T-cell (primary cell): ENCODE measurements around the gene POT1. TPM values are rescaled to one million over a fixed set of nuclear protein-coding genes. Genes with fewer than 3 reads are reported as not detected.

Source experiments
- ATAC-seq, 4 experiments: fragments of 200-7000 bp in 3 of 4; fragments of 150-1000 bp in 1 of 4; cut with Tn5 transposase; replicated peaks in 1 of 4; 1 replicate in 3 of 4; 2 replicates in 1 of 4; pipeline ENCODE4 v1.10.0; 2021; ENCODE audit warnings: moderate library complexity in 3 of 4, mild to moderate bottlenecking in 2 of 4, moderate number of reproducible peaks in 1 of 4
- CTCF ChIA-PET, 2 donors: fragments of 300-600 bp; sonication (Branson Sonifier 250); formaldehyde crosslinking; loops; one replicate each; lab custom pipeline; 2022; ENCODE audit warnings: antibody characterized with exemption in 2 of 2; lab: Charles Lee
- POLR2A ChIA-PET, 2 donors: fragments of 300-600 bp; sonication (Branson Sonifier 250); formaldehyde crosslinking; loops; one replicate each; lab custom pipeline; 2022; ENCODE audit warnings: antibody characterized with exemption in 2 of 2; lab: Charles Lee
- DNase-seq, 35 experiments: peaks; one replicate each; pipeline versions ENCODE4 v3.0.0 to v3.0.0-alpha.2; 2013 to 2023
- H3K27ac ChIP-seq: one replicate; pipeline ENCODE4 v1.5.1; 2013; ENCODE audit warnings: low read length
- H3K27me3 ChIP-seq, 2 experiments: replicated peaks in 1 of 2; 1 replicate in 1 of 2; 2 replicates in 1 of 2; pipeline versions ENCODE4 v1.6.1 to v1.7.0; 2013; ENCODE audit warnings: low read length in 1 of 2, mixed read lengths in 1 of 2; ENCODE audit not compliant: control insufficient read depth in 2 of 2, insufficient read depth in 2 of 2; ENCODE audit errors: extremely low read depth in 1 of 2
- H3K36me3 ChIP-seq, 2 donors: 1 replicate in 1 of 2; 2 replicates in 1 of 2; pipeline versions ENCODE4 v1.6.1 to v1.7.0; 2013; ENCODE audit warnings: low read length in 1 of 2; ENCODE audit not compliant: control insufficient read depth in 2 of 2, insufficient read depth in 1 of 2; ENCODE audit errors: extremely low read depth in 1 of 2
- H3K4me1 ChIP-seq, 2 experiments: 1 replicate in 1 of 2; 2 replicates in 1 of 2; pipeline versions ENCODE4 v1.6.1 to v1.7.0; 2013; ENCODE audit warnings: low read length in 2 of 2, mixed read lengths in 1 of 2; ENCODE audit not compliant: insufficient read depth in 2 of 2, control insufficient read depth in 1 of 2; ENCODE audit errors: extremely low read depth in 1 of 2
- H3K4me3 ChIP-seq, 2 donors: 1 replicate in 1 of 2; 2 replicates in 1 of 2; pipeline versions ENCODE4 v1.5.1 to v1.7.0; 2013; ENCODE audit warnings: mild to moderate bottlenecking in 2 of 2, low read length in 1 of 2, moderate library complexity in 1 of 2; ENCODE audit not compliant: control insufficient read depth in 1 of 2; ENCODE audit errors: extremely low read depth in 1 of 2
- H3K9me3 ChIP-seq: 2 replicates; pipeline ENCODE4 v1.7.0; 2013
- H3K27ac Mint-ChIP-seq, 2 donors: one replicate each; pipeline ENCODE4 v1.8.0; 2020 to 2021; ENCODE audit warnings: mild to moderate bottlenecking in 2 of 2, mixed read lengths in 2 of 2
- H3K27me3 Mint-ChIP-seq, 2 donors: one replicate each; pipeline ENCODE4 v1.8.0; 2021 to 2022; ENCODE audit warnings: mixed read lengths in 2 of 2
- H3K36me3 Mint-ChIP-seq: one replicate; pipeline ENCODE4 v1.8.0; 2021; ENCODE audit warnings: mixed read lengths
- H3K4me1 Mint-ChIP-seq, 3 donors: one replicate each; pipeline ENCODE4 v1.8.0; 2020 to 2022; ENCODE audit warnings: mixed read lengths in 3 of 3, mild to moderate bottlenecking in 1 of 3
- H3K4me3 Mint-ChIP-seq, 3 donors: one replicate each; pipeline ENCODE4 v1.8.0; 2020 to 2022; ENCODE audit warnings: mild to moderate bottlenecking in 3 of 3, mixed read lengths in 3 of 3, moderate library complexity in 3 of 3
- H3K9me3 Mint-ChIP-seq, 3 donors: one replicate each; pipeline ENCODE4 v1.8.0; 2020 to 2022; ENCODE audit warnings: mixed read lengths in 3 of 3
- WGBS: methylation state at CpG from one replicate; pipeline ENCODE4 v1.1.5; 2013; ENCODE audit warnings: missing lambda C conversion rate; ENCODE audit not compliant: insufficient coverage; 5-methylcytosine and 5-hydroxymethylcytosine counted together
- total RNA-seq, 35 experiments: library from RNA in 6 of 35; stranded (reverse) in 6 of 35; fragments of 120-200 nt in 1 of 35; gene quantifications; one replicate each; pipeline versions ENCODE4 v1.2.1 to v1.2.4 and lab custom pipeline; 2013 to 2026

POT1 gene
- total RNA-seq, 5 donors from 2014 or later (not counting 1 experiment from before 2014, with no cell fraction given) = 17.6 to 27.9 (median 23.2) TPM

- ChIA-PET CTCF (no interaction called here), POLR2A (no interaction called here)
- DNase-seq (no peak), ATAC-seq (no peak)
- Mint-ChIP-seq H3K27me3 (no peaks in the 10 kb centered on the region), H3K9me3 (peaks cover 6 to 15% (median 9%) of the 10 kb centered on the region in 3 donors), H3K27ac (no peak overlapping the region), H3K4me3 (no peak overlapping the region), H3K4me1 (peaks cover 0 to 2% (median 0%) of the 10 kb centered on the region in 3 donors), H3K36me3 (peaks cover 10% of the 10 kb centered on the region)
- Histone ChIP-seq H3K4me1 (no peaks in the 10 kb centered on the region), H3K9me3 (no peaks in the 10 kb centered on the region), H3K27me3 (no peaks in the 10 kb centered on the region), H3K36me3 (no peaks in the 10 kb centered on the region), H3K4me3 (no peak overlapping the region), H3K27ac (no peak overlapping the region)
These were observed 25.2 kb upstream of the POT1 start for GRCh38 chr7:124954790-124955189.

- Mint-ChIP-seq H3K9me3 (peaks cover 6 to 14% (median 12%) of the 10 kb centered on the region in 3 donors), H3K36me3 (peaks cover 7% of the 10 kb centered on the region), H3K27ac (no peak overlapping the region), H3K4me3 (no peak overlapping the region), H3K27me3 (peaks cover 4 to 12% of the 10 kb centered on the region in 2 donors), H3K4me1 (no peaks in the 10 kb centered on the region)
- peaks cover 0 to 8% of the 10 kb centered on the region in 2 experiments for H3K27me3 ChIP-seq
- no peaks in the 10 kb centered on the region for H3K4me1 ChIP-seq
- H3K9me3 ChIP-seq = no peaks in the 10 kb centered on the region
- DNase-seq (no peak), ATAC-seq (no peak)
- WGBS = no CpG with 5 or more reads among the region's 3 CpGs
- H3K27ac ChIP-seq = no peak overlapping the region
- ChIA-PET POLR2A (no interaction called here), CTCF (no interaction called here)
- no peaks in the 10 kb centered on the region for H3K36me3 ChIP-seq
- no peak overlapping the region for H3K4me3 ChIP-seq
These were observed 16.1 kb upstream of the POT1 start for GRCh38 chr7:124945680-124946079.

- peaks cover 6 to 12% (median 11%) of the 10 kb centered on the region in 3 donors for H3K9me3 Mint-ChIP-seq
- peaks cover 7% of the 10 kb centered on the region for H3K36me3 Mint-ChIP-seq
- no peaks in the 10 kb centered on the region for H3K4me1 Mint-ChIP-seq
- POLR2A ChIA-PET = no interaction called here
- no peak overlapping the region for H3K4me3 ChIP-seq
- ATAC-seq (no peak), DNase-seq (no peak)
- 70% methylated on average over 2 of the region's 2 CpGs for WGBS
- H3K4me3 Mint-ChIP-seq = no peak overlapping the region
- H3K27me3 ChIP-seq = peaks cover 0 to 8% of the 10 kb centered on the region in 2 experiments
- H3K4me1 ChIP-seq = no peaks in the 10 kb centered on the region
- H3K27me3 Mint-ChIP-seq = peaks cover 4 to 12% of the 10 kb centered on the region in 2 donors
- no peaks in the 10 kb centered on the region for H3K36me3 ChIP-seq
- no peak overlapping the region for H3K27ac Mint-ChIP-seq
- CTCF ChIA-PET = no interaction called here
- no peak overlapping the region for H3K27ac ChIP-seq
- no peaks in the 10 kb centered on the region for H3K9me3 ChIP-seq
These were observed 13.8 kb upstream of the POT1 start for GRCh38 chr7:124943472-124943871.

- ChIA-PET POLR2A (no interaction called here), CTCF (no interaction called here)
- ATAC-seq = no peak
- 50% methylated on average over 1 of the region's 4 CpGs for WGBS
- peaks cover 7% of the 10 kb centered on the region for H3K36me3 Mint-ChIP-seq
- H3K9me3 ChIP-seq = no peaks in the 10 kb centered on the region
- H3K4me1 ChIP-seq = no peaks in the 10 kb centered on the region
- H3K27me3 Mint-ChIP-seq = peaks cover 4 to 12% of the 10 kb centered on the region in 2 donors
- H3K4me3 Mint-ChIP-seq = no peak overlapping the region
- no peak overlapping the region for H3K4me3 ChIP-seq
- H3K27me3 ChIP-seq = peaks cover 0 to 8% of the 10 kb centered on the region in 2 experiments
- no peak overlapping the region for H3K27ac Mint-ChIP-seq
- no peaks in the 10 kb centered on the region for H3K4me1 Mint-ChIP-seq
- no peaks in the 10 kb centered on the region for H3K36me3 ChIP-seq
- H3K9me3 Mint-ChIP-seq = peaks cover 3 to 11% (median 9%) of the 10 kb centered on the region in 3 donors
- no peak overlapping the region for H3K27ac ChIP-seq
- DNase-seq = no peak
These were observed 12.8 kb upstream of the POT1 start for GRCh38 chr7:124942399-124942798.

GRCh38 chr7:124940306-124940705 is 10.7 kb upstream of the POT1 start:
- H3K9me3 Mint-ChIP-seq = no peaks in the 10 kb centered on the region
- no CpG with 5 or more reads among the region's 2 CpGs for WGBS
- H3K27ac Mint-ChIP-seq = no peak overlapping the region
- Histone ChIP-seq H3K4me3 (no peak overlapping the region), H3K27ac (no peak overlapping the region), H3K9me3 (no peaks in the 10 kb centered on the region), H3K27me3 (peaks cover 0 to 7% of the 10 kb centered on the region in 2 experiments), H3K36me3 (no peaks in the 10 kb centered on the region), H3K4me1 (no peaks in the 10 kb centered on the region)
- ChIA-PET POLR2A (no interaction called here), CTCF (no interaction called here)
- H3K36me3 Mint-ChIP-seq = peaks cover 7% of the 10 kb centered on the region
- peaks cover 0 to 7% of the 10 kb centered on the region in 2 donors for H3K27me3 Mint-ChIP-seq
- H3K4me1 Mint-ChIP-seq = no peaks in the 10 kb centered on the region
- DNase-seq (no peak), ATAC-seq (no peak)
- no peak overlapping the region for H3K4me3 Mint-ChIP-seq

GRCh38 chr7:124938128-124938527 is 8.5 kb upstream of the POT1 start:
- DNase-seq (no peak), ATAC-seq (no peak)
- CTCF ChIA-PET = no interaction called here
- no peaks in the 10 kb centered on the region for H3K9me3 ChIP-seq
- H3K36me3 ChIP-seq = no peaks in the 10 kb centered on the region
- peaks cover 0 to 4% of the 10 kb centered on the region in 2 experiments for H3K27me3 ChIP-seq
- Mint-ChIP-seq H3K4me3 (no peak overlapping the region), H3K36me3 (peaks cover 7% of the 10 kb centered on the region), H3K27me3 (peaks cover 0 to 6% of the 10 kb centered on the region in 2 donors), H3K9me3 (no peaks in the 10 kb centered on the region), H3K27ac (no peak overlapping the region), H3K4me1 (no peaks in the 10 kb centered on the region)
- H3K4me1 ChIP-seq = no peaks in the 10 kb centered on the region
- POLR2A ChIA-PET = no interaction called here
- WGBS = 83% methylated on average over 1 of the region's 2 CpGs
- H3K4me3 ChIP-seq = no peak overlapping the region
- H3K27ac ChIP-seq = no peak overlapping the region

GRCh38 chr7:124937076-124937475 is 7.5 kb upstream of the POT1 start:
- DNase-seq = no peak
- H3K27ac ChIP-seq = no peak overlapping the region
- ChIA-PET POLR2A (no interaction called here), CTCF (interaction anchor here in 1 of 2 donors (0.5 kb wide), 1 partner anchor 1089 kb away, joined by 3 read pairs; no protein-coding TSS in a partner anchor)
- no peak overlapping the region for H3K4me3 ChIP-seq
- Mint-ChIP-seq H3K27ac (no peak overlapping the region), H3K27me3 (peaks cover 0 to 6% of the 10 kb centered on the region in 2 donors), H3K4me1 (no peaks in the 10 kb centered on the region), H3K36me3 (peaks cover 7% of the 10 kb centered on the region), H3K4me3 (no peak overlapping the region), H3K9me3 (no peaks in the 10 kb centered on the region)
- H3K9me3 ChIP-seq = no peaks in the 10 kb centered on the region
- ATAC-seq = no peak
- H3K4me1 ChIP-seq = no peaks in the 10 kb centered on the region
- 100% methylated on average over 1 of the region's 1 CpG for WGBS
- H3K27me3 ChIP-seq = no peaks in the 10 kb centered on the region
- no peaks in the 10 kb centered on the region for H3K36me3 ChIP-seq
